ENCODE results near the gene PCDHGC4.

PCDHGC4 gene

GRCh38 chr5:141512390-141512910 lies 27.6 kb downstream of the PCDHGC4 start:
- no peak for DNase-seq (ENCODE audit: low spot score)

- DNase-seq (ENCODE audit: low spot score): no peak
Measured at GRCh38 chr5:141512911-141513626, 28.2 kb downstream of the PCDHGC4 start.

GRCh38 chr5:141513627-141514329 lies 28.9 kb downstream of the PCDHGC4 start:
- DNase-seq (ENCODE audit: low spot score): peak; percentile 77

GRCh38 chr5:141514330-141515133 lies 29.7 kb downstream of the PCDHGC4 start:
- DNase-seq (ENCODE audit: low spot score): no peak

GRCh38 chr5:141515141-141515540 lies 30.3 kb downstream of the PCDHGC4 start:
- no peak for DNase-seq (ENCODE audit: low spot score)

GRCh38 chr5:141515946-141516671 lies 31.3 kb downstream of the PCDHGC4 start:
- DNase-seq (ENCODE audit: low spot score): no peak

- DNase-seq (ENCODE audit: low spot score): no peak
Measured at GRCh38 chr5:141516672-141517025, 31.8 kb downstream of the PCDHGC4 start.

- no peak for DNase-seq (ENCODE audit: low spot score)
Measured at GRCh38 chr5:141517312-141517711, 32.5 kb downstream of the PCDHGC4 start.

- DNase-seq (ENCODE audit: low spot score): no peak
Measured at GRCh38 chr5:141517880-141518617, 33.2 kb downstream of the PCDHGC4 start.

- no peak for DNase-seq (ENCODE audit: low spot score)
Measured at GRCh38 chr5:141518618-141519015, 33.8 kb downstream of the PCDHGC4 start.

- DNase-seq (ENCODE audit: low spot score): no peak
Measured at GRCh38 chr5:141519605-141520565, 35.1 kb downstream of the PCDHGC4 start.

GRCh38 chr5:141521244-141521781 lies 36.5 kb downstream of the PCDHGC4 start:
- peak; percentile 90 for DNase-seq (ENCODE audit: low spot score)

GRCh38 chr5:141522301-141522700 lies 37.5 kb downstream of the PCDHGC4 start:
- DNase-seq (ENCODE audit: low spot score): no peak

GRCh38 chr5:141523991-141524390 lies 39.2 kb downstream of the PCDHGC4 start:
- DNase-seq (ENCODE audit: low spot score): no peak

GRCh38 chr5:141524604-141525597 lies 40.1 kb downstream of the PCDHGC4 start:
- peak; percentile 84 for DNase-seq (ENCODE audit: low spot score)

GRCh38 chr5:141525653-141526052 lies 40.8 kb downstream of the PCDHGC4 start:
- no peak for DNase-seq (ENCODE audit: low spot score)

- DNase-seq (ENCODE audit: low spot score): no peak
Measured at GRCh38 chr5:141527426-141527825, 42.6 kb downstream of the PCDHGC4 start.

GRCh38 chr5:141528291-141528984 lies 43.6 kb downstream of the PCDHGC4 start:
- no peak for DNase-seq (ENCODE audit: low spot score)
